Glomerular visceral epithelial cell (primary cell): ENCODE data around the gene TOB1.

Experiments used
- DNase-seq: peaks from one replicate; pipeline ENCODE4 v3.0.0-alpha.2; 2016; ENCODE audit errors: extremely low spot score

TOB1 gene, protein sequence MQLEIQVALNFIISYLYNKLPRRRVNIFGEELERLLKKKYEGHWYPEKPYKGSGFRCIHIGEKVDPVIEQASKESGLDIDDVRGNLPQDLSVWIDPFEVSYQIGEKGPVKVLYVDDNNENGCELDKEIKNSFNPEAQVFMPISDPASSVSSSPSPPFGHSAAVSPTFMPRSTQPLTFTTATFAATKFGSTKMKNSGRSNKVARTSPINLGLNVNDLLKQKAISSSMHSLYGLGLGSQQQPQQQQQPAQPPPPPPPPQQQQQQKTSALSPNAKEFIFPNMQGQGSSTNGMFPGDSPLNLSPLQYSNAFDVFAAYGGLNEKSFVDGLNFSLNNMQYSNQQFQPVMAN

DNA sequence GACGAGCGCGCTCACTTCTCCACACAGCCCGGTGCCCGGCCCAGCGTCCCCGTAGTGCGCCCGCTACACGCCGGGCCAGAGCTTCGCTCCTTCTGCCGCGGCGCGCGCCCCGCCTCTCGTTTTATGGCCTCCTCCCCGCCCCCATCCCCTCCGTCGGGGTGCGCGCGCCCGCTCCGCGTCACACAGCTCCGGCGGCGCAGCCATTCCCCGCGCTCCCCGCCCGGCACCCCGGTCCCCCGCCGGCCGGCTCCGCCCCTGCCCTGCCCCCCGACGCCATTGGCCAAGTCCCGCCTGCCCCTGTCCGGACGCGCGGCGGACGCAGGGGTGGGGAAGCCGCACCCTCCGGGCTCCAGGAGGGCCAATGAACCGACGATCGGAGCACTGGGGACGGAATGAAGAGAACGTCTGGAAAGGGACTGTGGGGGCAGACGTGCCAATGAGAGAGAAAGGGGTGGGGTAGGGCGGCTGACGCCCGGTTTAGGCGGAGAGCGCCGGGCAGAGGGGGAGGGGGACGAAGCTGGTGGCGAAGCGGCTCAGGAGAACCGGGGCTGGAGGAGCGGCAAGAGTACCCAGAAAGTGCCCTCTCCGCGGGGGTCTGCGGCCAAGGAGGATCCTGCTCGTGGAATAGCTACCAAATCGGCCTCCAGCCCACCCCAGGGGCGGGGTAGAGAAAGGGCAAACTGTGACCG, at the start of gene TOB1:
Gene TOB1, minus strand, starts transcription at position 94 of the 689 bp plus-strand sequence. CDS start 2,337 bp downstream, outside the sequence.
- DNase-seq = peak; percentile 99

DNA sequence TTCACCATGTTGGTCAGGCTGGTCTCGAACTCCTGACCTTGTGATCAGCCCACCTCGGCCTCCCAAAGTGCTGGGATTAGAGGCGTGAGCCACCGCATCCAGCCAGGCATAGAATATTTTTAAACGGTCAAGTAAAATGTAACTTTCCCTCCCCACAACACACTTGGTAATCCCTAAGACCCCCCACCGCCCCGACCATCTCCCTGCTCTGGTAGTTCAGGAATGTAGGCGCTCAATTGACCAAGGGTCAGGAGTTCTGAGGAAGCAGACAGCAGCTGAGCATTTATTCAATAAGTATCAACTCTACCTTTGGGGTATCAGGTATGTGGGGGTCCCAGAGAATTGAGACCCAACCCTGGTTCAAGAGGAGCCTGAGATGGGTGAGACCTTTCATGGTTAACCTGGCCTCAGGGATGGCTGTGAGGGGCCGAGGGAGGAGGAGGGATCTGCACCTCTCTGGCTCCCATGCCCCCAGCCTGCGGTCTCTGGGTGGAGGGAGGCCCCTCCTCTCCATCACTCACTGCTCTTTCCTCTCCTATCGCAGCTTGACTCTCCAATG, 48.4 kb upstream of the TOB1 start:
- DNase-seq = no peak

DNA sequence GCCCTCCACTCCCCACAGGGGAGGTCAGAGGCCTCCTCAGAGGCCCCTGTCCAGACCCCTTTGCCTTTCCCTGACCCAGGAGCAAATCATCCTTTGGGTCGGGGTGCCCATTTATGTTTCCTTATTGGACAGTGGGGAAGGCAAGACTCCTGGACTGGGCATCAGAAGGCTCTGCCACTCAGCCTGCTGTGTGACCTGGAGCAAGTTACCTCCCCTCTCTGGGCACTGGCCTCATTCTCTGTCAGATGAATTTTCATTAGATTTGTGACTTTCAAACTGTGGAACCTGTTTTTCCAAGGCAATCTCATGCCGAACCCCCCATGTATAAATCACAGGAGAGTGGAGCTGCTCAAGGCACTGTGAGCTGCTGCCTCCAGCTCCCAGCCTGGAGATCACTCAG, 47.0 kb upstream of the TOB1 start:
- no peak for DNase-seq

DNA sequence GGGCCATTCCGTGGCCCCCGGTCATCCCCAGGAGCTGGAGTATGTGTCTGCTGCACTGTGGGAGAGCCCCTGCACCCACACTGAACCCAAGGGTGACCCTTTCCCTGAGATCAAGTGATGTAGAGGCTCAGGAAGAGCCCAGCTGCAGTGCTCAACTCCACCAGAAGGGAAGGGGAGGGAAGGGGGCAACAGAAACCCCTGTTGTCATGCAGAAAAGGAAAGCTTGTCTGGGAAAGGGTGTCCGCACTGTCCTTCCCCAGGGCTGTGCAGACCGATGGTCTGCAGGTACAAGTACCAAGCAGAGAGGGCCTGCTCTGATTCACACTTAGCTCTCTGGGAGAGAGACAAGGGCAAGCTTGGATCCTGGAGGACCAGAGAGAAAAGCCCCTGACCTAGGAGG, 45.7 kb upstream of the TOB1 start:
- no peak for DNase-seq

DNA sequence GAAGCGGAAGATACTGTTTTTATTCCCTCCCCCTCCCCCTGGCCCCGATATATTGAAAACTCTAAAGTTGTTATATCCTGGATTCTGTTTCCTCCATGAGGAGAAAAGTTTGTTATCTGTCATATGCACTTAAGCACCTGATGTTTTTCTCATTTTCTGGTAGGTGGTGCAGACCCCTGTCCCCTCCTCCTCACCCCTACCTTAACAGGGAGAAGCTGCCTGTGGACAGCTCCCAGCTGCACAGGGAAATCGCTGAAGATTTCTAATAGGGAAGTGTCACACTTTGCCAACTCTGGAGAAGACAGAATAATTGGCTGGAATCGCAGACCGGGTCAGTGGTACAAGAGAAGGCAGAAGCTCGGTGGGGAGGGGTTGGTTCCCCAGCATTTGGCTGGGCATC, 45.3 kb upstream of the TOB1 start:
- no peak for DNase-seq

DNA sequence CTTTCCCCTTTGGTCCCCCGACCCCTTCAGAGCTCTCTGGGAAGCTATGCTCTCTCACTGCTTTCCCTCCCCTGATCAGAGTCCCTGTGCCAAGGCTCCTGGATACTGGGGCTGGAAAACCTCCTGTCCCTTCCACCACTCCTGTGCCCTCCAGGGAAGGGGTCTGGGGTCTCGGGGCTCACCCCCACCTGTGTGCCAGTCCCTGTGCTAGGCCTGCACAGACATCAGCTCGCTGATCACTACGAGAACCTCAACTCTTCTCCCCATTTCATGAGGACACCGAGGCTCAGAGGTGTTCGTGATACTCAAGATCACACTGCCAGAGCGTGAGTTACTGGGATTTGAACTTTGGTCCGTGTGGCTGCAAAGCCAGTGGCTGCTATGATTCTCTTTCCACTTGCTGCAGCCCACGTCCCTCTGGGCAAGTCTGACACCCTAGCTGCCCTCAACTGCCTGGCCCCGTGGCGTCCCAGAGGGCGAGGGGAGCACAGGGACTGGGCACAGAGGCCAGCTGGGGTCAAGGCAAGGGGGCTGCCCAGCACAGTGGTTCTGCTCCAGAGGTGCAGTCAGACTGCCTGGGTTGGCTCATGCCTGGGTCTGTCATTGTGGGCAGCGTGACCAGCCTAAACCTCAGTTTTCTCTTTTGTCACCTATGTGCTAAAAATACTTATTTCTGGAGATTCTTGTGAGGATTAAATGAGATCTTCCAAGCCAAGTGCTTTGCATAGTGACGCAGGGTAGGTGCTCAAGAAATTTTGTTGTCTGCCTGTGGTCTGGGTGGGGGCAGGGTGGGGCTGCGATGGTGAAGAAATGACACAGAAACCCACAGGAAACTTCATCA, 43.8 kb upstream of the TOB1 start:
- DNase-seq = no peak

DNA sequence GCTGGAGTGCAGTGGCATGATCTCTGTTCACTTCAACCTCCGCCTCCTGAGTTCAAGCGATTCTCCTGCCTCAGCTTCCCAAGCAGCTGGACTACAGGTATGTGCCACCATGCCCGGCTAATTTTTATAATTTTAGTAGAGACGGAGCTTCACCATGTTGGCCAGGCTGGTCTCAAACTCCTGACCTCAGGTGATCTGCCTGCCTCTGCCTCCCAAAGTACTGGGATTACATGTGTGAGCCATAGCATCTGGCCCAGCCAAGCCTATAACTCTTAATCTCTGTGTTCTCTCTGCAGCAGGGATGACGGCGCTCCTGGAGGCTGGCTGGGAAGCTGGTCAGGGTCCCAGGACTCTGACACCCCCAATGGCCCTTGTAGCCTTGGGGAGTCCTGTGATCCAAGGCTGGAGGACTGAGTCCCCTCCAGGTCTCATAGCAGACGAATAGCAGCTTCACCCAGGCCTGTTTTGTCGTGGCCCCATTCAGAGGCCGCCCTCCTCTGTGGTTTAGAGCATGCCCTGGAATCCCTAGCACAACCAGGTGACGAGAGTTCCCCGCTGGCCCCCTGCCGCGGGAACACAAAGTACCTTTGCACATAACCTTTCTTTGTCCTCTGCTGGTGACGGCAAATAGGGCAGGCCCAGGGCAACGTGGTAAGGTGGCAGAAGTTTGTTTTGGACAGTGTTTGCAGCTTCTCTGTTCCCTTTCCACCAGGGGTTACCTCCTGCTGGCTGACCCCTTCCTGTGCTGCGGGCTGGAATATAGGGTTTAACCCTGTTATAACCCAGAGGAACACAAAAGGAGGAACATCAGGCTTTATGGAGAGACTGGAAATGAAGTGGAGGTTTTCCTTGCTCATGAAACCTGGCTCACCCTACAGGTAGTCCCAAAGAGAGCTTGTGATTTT, 43.0 kb upstream of the TOB1 start:
- no peak for DNase-seq

DNA sequence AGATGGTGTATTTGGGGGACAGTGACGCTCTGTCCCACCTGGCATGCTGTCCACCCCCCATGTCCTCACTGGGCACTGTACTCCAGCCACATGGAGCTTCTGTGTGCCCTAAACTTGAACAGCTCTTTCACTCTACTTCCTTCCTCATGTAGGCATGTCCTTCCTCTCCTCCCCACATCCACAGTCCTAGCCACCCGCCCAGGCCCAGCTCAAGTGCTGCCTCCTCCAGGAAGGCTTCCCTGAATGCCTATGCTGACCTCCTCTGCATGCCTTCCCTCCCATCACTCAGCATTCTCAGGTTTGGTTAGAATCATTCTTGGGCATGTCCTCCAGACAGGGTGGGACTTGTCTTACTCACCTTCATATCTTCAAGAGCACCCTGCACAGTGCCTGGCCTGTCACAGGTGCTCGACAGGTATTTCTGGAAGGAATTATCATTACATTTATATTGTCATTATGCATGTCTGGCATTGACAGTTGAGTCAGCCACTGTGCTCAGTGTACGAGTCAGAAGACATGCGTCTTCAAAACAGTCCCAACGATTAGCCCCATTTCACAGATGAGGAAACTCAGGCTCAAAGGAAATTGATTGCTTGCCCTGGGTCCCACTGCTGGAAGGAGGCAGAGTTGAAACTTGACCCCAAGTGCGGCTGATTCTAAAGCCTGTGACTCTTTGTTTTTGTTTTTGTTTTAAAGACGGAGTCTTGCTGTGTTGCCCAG, 42.1 kb upstream of the TOB1 start:
- no peak for DNase-seq

DNA sequence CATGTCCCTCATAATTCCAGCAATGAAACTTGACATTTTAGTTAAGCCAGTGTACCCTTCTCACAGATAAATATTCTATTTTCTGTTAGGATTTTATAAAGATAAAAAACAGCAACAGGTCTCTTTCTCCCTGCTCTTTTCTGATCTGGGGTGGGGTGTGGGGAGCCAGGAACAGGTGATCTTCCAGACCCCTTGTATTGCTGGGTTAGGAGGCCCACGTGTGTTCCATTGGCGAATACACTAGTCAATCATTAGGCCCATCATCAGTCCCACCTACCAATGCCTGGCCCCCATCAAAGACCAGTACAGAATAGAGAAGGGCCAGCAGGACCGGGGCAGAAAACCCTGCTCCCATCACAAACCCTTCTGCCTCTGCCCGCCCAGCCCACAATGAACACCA, 40.3 kb upstream of the TOB1 start:
- DNase-seq = no peak

DNA sequence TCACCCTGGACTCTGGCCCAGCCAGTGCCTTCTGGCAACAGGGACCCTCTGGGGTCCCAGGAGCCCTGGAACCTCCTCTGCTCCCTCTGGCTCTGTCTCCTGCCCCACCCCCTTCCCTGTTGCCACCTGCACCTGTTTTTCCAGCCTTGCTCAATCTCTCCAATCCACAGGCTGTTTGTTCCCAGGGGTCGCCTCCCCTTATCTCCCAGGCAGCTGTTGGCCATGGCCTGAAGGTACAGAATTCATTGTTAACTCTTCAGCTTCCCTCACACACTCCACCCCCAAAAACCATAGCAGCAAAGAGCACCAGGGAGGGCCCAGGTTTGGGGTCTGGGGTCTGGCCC, 39.3 kb upstream of the TOB1 start:
- no peak for DNase-seq

DNA sequence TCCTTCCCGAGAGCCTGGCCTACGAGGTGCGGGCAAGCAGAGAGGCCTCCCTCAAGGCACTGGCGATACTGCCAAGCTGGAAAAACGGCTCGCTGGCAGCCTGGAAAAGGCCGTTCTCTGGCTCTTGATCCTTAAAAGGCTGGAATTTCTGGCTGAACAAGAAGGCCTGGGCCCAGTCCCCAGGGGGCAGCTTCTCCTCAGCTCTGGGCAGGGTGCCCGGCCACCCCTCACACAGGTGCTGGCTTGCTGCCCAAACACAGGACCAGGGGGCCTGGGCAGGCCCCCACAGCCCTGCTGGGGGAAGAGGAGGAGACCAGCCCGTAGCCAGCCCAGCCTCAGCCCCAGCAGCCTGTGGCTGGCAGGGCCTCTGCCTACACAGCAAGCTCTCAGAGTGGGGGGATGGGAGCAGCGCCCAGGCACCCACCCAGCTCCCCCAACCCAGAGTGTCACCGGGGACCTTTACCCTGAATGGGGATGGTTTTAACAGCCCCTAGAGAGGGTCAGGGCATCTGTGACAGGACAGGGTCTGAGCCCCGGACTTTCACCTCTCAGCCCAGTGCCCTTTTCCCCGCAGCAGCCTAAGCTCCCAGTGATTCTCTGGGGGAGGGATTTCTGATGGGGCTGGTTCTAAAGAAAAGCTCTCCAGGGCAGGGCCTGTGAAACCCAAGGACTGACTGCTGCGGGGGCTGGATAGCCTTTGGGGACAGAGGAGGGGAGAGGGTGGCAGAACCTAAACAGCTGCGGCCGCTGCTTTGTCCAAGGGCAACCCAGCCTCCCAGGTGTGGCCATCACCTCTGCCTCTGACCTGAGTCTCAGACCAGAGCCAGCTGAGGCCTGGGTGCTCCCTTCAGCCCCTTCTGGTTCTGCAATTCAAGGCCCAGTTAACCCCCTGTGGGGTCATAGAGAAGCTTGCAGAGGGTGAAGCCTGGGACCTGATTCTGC, 38.6 kb upstream of the TOB1 start:
- DNase-seq = peak; percentile 79

DNA sequence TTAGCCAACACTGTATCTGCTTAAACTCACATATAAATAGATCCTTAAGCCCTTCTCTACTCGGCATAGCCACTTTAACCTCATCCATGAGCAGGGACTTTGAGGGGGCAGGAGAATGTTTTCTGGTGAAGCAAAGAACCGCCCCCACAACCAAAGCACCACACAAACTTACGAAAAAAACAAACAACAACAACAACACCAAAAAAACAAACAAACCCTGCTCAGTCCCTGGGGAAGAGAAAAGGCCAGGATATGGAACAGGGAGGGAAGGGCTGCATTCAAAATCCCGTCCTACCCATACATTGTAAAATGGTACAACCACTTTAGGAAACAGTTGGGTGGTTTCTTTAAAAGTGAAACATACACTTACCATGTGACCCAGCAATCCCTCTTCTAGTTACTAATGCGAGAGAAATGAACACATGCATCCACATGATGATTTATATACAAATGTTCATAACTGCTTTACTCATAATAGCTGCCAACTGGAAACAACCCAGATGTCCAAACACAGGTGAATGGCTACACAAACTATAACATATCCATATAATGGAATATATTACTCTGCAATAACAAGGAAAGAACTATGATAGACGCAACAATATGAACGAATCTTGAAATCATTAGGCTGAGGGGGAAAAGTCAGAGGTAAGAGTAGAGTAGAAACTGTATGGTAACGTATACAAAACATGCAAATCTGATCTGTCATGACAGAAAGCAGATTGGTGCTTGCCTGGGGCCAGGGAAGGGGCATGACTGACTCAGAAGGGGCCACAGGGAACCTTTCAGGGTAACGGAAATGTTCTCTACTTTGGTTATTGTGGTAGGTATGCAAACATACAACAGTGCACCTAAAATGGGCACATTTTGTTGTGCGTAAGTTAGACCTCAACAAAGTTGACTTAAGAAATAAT, 37.7 kb upstream of the TOB1 start:
- no peak for DNase-seq

DNA sequence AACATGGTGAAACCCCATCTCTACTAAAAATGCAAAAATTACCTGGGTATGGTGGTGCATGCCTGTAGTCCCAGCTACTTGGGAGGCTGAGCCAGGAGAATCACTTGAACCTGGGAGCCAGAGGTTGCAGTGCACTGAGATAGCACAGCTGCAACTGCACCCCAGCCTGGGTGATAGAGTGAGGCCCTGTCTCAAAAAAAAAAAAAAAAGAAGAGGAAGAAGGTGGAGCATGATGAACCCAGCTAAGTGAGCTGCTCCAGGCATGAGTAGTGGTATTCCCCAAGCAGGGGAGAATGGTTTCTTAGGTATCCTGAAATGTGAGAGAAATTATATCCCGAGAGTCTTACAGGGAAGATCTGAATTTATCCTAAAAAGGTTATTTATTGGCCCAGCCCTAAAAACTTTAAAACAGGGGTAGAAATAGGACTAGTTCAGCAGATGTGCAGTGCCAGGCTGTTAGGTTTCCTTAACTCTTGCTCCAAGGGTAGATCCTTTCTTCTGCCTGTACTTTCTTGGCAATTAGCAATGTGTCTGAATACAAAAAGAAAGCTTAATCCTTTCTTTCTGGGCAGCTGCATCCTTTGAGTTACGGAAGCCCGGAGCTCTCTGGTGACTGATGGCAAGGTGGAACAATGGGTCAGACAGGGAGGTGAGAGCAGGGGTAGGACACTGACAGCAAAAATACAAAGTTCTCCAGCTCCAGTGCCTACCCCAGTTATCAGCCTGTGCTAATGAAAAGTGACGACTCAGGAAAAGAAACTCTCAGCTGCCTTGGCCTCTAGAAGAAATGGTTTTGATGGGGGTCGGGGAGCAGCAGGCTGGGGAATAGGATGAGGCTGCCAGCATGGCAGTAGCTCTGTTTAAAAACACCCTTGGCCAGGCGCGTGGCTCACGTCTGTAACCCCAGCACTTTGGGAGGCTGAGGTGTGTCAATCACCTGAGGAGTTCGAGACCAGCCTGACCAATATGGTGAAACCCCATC, 36.5 kb upstream of the TOB1 start:
- DNase-seq = no peak

DNA sequence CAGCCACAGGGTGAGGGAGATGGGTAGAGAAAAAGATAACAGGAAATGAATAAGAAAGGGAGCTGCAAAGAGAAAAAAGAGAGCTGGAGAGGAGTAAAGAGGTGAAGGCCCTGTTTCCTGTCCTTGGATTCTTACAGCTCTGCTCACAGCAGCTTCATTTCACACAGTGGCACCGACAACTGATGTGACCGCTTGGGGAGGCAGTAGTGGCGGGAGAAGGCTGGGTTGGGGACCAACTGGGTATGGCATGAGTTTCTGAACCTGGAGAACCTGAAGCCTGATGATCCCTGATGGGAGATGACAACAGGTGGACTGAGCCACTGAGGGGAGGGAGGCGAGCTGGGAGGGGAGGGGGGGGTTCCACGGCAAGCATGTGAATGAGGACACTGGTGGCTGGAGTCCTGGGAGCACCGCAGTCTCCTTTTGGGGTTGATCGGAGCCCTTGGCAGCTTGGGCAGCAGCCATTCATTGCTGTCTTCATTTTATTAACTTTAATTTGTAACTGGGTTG, 34.3 kb upstream of the TOB1 start:
- no peak for DNase-seq

DNA sequence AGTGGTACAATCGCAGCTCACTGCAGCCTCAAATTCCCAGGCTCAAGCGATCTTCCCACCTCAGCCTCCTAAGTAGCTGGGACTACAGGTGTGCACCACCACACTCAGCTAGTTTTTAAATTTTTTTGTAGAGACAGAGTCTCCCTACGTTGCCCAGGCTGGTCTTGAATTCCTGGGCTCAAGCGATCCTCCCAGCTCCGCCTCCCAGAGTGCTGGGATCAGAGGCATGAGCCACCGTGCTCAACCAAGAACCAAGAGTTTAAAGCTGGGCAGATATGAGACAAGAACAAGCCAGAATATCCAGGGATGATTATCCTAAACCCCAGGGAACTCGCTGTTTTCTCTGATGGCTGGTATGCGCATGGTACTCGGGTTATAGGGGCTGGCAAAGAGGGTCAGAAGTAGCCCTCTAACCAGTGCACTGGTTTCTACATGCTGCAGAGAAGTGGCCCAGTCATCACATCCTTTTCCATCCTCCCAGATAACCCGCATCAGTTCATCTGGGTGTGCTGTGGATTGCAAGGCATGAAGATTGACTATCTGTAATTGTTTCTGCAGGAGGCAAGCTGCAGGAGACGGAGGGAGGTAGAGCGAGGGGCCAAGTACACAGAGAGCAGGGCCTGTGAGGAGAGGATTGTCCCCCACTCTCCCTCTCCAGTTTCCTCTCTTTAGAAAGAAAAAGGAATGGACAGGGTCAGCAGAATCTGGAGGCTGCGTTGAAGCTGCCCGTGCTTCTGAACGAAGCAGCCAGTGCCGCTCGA, 33.6 kb upstream of the TOB1 start:
- DNase-seq = no peak

DNA sequence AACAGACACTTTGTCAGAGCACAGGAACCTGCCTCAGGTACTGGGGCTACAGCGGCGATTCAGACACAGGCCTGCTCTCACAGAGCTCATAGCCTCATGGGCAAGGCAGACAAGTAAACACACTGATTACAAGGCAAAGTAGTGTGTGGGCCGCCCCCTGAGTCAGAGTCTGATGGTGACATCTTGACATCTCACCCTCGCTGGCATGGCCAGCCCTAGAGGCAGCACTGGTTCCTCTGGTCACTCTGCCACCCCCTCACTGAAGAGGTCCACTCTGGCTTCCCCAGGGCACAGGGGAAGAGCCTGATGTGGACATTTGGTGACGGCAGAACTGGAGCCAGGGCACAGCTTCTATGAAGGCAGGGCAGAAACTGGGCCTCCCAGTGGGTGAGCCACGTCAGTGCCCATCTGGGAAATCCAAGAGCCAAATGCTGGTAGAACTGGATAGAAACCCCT, 32.9 kb upstream of the TOB1 start:
- DNase-seq = no peak
